Measurements from ENCODE around the gene CHI3L1.

The CHI3L1 gene

DNA sequence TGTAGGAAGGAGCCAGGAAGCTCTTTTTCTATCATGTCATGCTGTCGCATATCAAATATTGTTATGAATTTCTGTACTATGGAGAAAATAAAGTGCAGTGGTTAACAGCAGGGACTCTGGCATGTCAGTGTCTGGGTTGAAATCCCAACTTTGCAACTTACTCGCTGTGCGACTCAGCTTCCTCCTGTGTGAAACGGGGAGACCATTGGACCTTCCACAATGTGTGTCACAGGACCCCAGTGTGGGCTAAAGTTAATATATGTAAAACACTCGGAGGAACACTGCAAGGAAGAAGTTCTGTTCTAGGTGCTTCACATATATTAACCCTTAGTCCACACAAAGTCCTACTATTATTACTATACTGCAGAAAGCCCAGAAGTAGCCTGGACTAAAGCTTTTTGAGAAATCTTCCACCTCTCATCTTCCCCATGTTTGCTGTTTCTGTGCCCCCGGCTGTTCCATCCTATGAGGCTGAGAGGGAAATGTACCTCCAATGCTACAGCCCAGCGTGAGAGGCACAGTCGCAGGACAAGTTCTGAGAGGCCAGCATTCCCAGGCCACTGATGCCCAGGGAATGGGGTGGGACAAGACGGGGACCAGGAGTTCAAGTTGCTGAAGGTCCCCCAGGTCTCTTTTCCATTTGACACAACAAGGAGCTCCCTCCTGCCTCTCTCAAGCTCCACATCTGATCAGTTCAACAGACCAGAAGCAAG lies 41.0 kb upstream of the CHI3L1 start:
- H2AFZ ChIP-seq (ENCODE audit: low read depth, low read length, severe bottlenecking): no peak overlapping the region
- no peaks in the 10 kb centered on the region for H3K9me2 ChIP-seq (replicated peaks; ENCODE audit: insufficient read depth, low read length)
- H3K4me3 ChIP-seq (ENCODE audit: insufficient read depth, low read length, poor library complexity, severe bottlenecking): no peak overlapping the region
- H3K27me3 ChIP-seq (ENCODE audit: low read length): no peaks in the 10 kb centered on the region
- no peaks in the 10 kb centered on the region for H3K36me3 ChIP-seq (ENCODE audit: low read length)
- H3K79me2 ChIP-seq (ENCODE audit: insufficient read depth, low read length): no peaks in the 10 kb centered on the region
- H3K9me3 ChIP-seq (ENCODE audit: insufficient read depth, low read length): no peaks in the 10 kb centered on the region
- H3K9ac ChIP-seq (ENCODE audit: low read length): no peak overlapping the region
- no peaks in the 10 kb centered on the region for H4K20me1 ChIP-seq (ENCODE audit: low read depth, low read length)
- H3F3A ChIP-seq (ENCODE audit: insufficient read depth): no peaks in the 10 kb centered on the region
- H3K4me2 ChIP-seq (ENCODE audit: low read depth, low read length, poor library complexity, severe bottlenecking): no peak overlapping the region
- TF ChIP-seq EZH2phosphoT487 (conservative IDR thresholded peaks at IDR 0.05; ENCODE audit: low read length): no peak
- TF ChIP-seq, protein P1, sequence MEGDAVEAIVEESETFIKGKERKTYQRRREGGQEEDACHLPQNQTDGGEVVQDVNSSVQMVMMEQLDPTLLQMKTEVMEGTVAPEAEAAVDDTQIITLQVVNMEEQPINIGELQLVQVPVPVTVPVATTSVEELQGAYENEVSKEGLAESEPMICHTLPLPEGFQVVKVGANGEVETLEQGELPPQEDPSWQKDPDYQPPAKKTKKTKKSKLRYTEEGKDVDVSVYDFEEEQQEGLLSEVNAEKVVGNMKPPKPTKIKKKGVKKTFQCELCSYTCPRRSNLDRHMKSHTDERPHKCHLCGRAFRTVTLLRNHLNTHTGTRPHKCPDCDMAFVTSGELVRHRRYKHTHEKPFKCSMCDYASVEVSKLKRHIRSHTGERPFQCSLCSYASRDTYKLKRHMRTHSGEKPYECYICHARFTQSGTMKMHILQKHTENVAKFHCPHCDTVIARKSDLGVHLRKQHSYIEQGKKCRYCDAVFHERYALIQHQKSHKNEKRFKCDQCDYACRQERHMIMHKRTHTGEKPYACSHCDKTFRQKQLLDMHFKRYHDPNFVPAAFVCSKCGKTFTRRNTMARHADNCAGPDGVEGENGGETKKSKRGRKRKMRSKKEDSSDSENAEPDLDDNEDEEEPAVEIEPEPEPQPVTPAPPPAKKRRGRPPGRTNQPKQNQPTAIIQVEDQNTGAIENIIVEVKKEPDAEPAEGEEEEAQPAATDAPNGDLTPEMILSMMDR (IDR thresholded peaks at IDR 0.05; ENCODE audit: insufficient read depth, low read length, poor library complexity, severe bottlenecking): no peak
- no peak overlapping the region for H3K27ac ChIP-seq (ENCODE audit: low read depth, low read length)

DNA sequence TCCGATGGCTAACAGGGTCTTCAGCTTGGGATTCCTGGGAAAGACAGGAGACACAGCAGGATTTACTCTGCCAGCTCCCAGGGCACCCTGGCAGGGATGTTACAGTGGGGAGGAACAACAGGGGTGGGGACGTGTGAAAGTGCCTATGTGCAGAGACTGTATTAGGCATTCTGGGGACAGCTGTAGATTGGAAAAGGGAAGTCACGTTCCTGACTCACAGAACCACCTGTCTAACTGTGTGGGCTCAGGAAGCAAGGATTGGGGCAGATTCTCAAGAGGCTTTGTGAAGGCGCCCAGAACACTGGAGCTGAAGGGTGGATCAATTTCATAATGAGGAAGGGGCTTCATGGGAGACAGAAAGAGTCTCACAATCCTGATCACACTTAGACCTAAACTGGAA lies 38.6 kb upstream of the CHI3L1 start:
- H3K36me3 ChIP-seq (ENCODE audit: low read length): no peaks in the 10 kb centered on the region
- no peak overlapping the region for H3K27ac ChIP-seq (ENCODE audit: low read depth, low read length)
- no peaks in the 10 kb centered on the region for H3K27me3 ChIP-seq (ENCODE audit: low read length)
- no peaks in the 10 kb centered on the region for H3K9me3 ChIP-seq (ENCODE audit: insufficient read depth, low read length)
- H3K4me2 ChIP-seq (ENCODE audit: low read depth, low read length, poor library complexity, severe bottlenecking): no peak overlapping the region
- H2AFZ ChIP-seq (ENCODE audit: low read depth, low read length, severe bottlenecking): no peak overlapping the region
- TF ChIP-seq, protein P1 (IDR thresholded peaks at IDR 0.05; ENCODE audit: insufficient read depth, low read length, poor library complexity, severe bottlenecking): no peak
- TF ChIP-seq EZH2phosphoT487 (conservative IDR thresholded peaks at IDR 0.05; ENCODE audit: low read length): no peak
- H3K9me2 ChIP-seq (replicated peaks; ENCODE audit: insufficient read depth, low read length): no peaks in the 10 kb centered on the region
- no peaks in the 10 kb centered on the region for H4K20me1 ChIP-seq (ENCODE audit: low read depth, low read length)
- no peak overlapping the region for H3K4me3 ChIP-seq (ENCODE audit: insufficient read depth, low read length, poor library complexity, severe bottlenecking)
- H3K79me2 ChIP-seq (ENCODE audit: insufficient read depth, low read length): no peaks in the 10 kb centered on the region
- H3F3A ChIP-seq (ENCODE audit: insufficient read depth): no peaks in the 10 kb centered on the region
- H3K9ac ChIP-seq (ENCODE audit: low read length): no peak overlapping the region

GRCh38 chr1:203223012-203223775 lies 36.7 kb upstream of the CHI3L1 start:
- H3K9me3 ChIP-seq (ENCODE audit: insufficient read depth, low read length): no peaks in the 10 kb centered on the region
- no peak overlapping the region for H2AFZ ChIP-seq (ENCODE audit: low read depth, low read length, severe bottlenecking)
- H3K9me2 ChIP-seq (replicated peaks; ENCODE audit: insufficient read depth, low read length): no peaks in the 10 kb centered on the region
- H3K27ac ChIP-seq (ENCODE audit: low read depth, low read length): no peak overlapping the region
- no peaks in the 10 kb centered on the region for H3K79me2 ChIP-seq (ENCODE audit: insufficient read depth, low read length)
- no peaks in the 10 kb centered on the region for H3K27me3 ChIP-seq (ENCODE audit: low read length)
- no peak overlapping the region for H3K4me3 ChIP-seq (ENCODE audit: insufficient read depth, low read length, poor library complexity, severe bottlenecking)
- no peaks in the 10 kb centered on the region for H3F3A ChIP-seq (ENCODE audit: insufficient read depth)
- H3K4me2 ChIP-seq (ENCODE audit: low read depth, low read length, poor library complexity, severe bottlenecking): no peak overlapping the region
- no peak overlapping the region for H3K9ac ChIP-seq (ENCODE audit: low read length)
- no peaks in the 10 kb centered on the region for H4K20me1 ChIP-seq (ENCODE audit: low read depth, low read length)
- TF ChIP-seq EZH2phosphoT487 (conservative IDR thresholded peaks at IDR 0.05; ENCODE audit: low read length): no peak
- TF ChIP-seq, protein P1 (IDR thresholded peaks at IDR 0.05; ENCODE audit: insufficient read depth, low read length, poor library complexity, severe bottlenecking): no peak
- no peaks in the 10 kb centered on the region for H3K36me3 ChIP-seq (ENCODE audit: low read length)

Measured in SU-DHL-6 (cell line).